ENCODE results near the gene NDOR1.

Gene NDOR1

GRCh38 chr9:137191691-137192447 is 13.6 kb upstream of the NDOR1 start:
- no peak overlapping the region for H3K27ac ChIP-seq (replicated peaks)
- no peak overlapping the region for H3K4me3 ChIP-seq (replicated peaks; ENCODE audit: insufficient read depth, low read length)
- no peak for TF ChIP-seq SPI1 (IDR thresholded peaks at IDR 0.05; ENCODE audit: borderline replicate concordance, low read depth)
- H3K27me3 ChIP-seq (ENCODE audit: insufficient read depth, poor library complexity, severe bottlenecking): no peaks in the 10 kb centered on the region
- DNase-seq (ENCODE audit: low read depth in 1 of 2, low spot score in 1 of 2): no peak

- no peaks in the 10 kb centered on the region for H3K27me3 ChIP-seq (ENCODE audit: insufficient read depth, poor library complexity, severe bottlenecking)
- H3K4me3 ChIP-seq (replicated peaks; ENCODE audit: insufficient read depth, low read length): no peak overlapping the region
- TF ChIP-seq GABPA (IDR thresholded peaks at IDR 0.05; ENCODE audit: low read depth) (no peak), SPI1 (IDR thresholded peaks at IDR 0.05; ENCODE audit: borderline replicate concordance, low read depth) (no peak), POLR2AphosphoS5 (IDR thresholded peaks at IDR 0.05; ENCODE audit: low read depth) (no peak), CTCF (IDR thresholded peaks at IDR 0.05; ENCODE audit: insufficient read depth, low read length) (no peak), REST (IDR thresholded peaks at IDR 0.05; ENCODE audit: insufficient replicate concordance, low read depth) (no peak)
- no peak overlapping the region for H3K27ac ChIP-seq (replicated peaks)
- DNase-seq (ENCODE audit: low read depth in 1 of 2, low spot score in 1 of 2): no peak
Measured at GRCh38 chr9:137192448-137192780, 13.1 kb upstream of the NDOR1 start.

DNA sequence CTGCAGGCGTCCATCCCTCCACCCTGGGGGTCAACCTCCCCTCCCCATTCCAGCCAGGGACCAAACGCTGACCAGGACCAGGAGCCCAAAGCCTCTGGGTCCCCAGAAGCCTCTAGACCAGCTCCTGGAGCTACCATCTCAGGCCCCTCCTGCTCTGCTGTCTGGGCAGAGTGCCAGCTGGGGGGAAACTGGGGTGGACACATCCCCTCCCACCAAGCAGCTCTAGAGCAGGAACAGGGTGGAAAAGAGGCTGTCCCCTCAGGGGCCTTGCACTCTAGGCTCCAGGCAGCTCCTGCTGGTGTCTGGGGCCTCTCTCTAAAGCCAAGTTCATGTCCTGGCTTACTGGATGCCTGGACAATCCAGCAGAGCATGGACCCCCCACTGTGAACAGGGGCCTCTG is 12.6 kb upstream of the NDOR1 start:
- H3K27ac ChIP-seq (replicated peaks): no peak overlapping the region
- H3K27me3 ChIP-seq (ENCODE audit: insufficient read depth, poor library complexity, severe bottlenecking): no peaks in the 10 kb centered on the region
- TF ChIP-seq POLR2AphosphoS5 (IDR thresholded peaks at IDR 0.05; ENCODE audit: low read depth) (no peak), CTCF (IDR thresholded peaks at IDR 0.05; ENCODE audit: insufficient read depth, low read length) (no peak), SPI1 (IDR thresholded peaks at IDR 0.05; ENCODE audit: borderline replicate concordance, low read depth) (no peak), GABPA (IDR thresholded peaks at IDR 0.05; ENCODE audit: low read depth) (no peak), REST (IDR thresholded peaks at IDR 0.05; ENCODE audit: insufficient replicate concordance, low read depth) (no peak)
- H3K4me3 ChIP-seq (replicated peaks; ENCODE audit: insufficient read depth, low read length): no peak overlapping the region
- no peak for DNase-seq (ENCODE audit: low read depth in 1 of 2, low spot score in 1 of 2)

DNA sequence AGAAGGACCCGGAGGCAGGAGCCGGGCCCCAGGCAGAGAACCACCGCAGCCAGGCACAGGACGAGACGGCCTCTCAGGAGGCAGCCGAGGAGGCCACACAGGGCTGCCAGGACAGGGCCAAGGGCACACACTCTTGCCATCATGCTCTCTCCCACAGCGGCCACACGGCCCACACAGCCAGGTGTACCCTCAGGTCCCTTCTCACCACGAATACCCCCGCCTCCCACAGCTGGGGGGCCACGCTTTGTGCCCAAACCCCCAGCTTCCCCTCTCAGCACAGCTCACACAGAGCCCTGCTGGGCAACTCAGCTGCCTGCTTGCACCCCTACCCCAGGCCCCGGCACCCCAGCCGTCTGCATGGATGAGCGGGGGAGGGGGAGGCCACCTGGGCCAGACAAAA is 11.7 kb upstream of the NDOR1 start:
- no peaks in the 10 kb centered on the region for H3K27me3 ChIP-seq (ENCODE audit: insufficient read depth, poor library complexity, severe bottlenecking)

GRCh38 chr9:137194388-137194787 is 11.1 kb upstream of the NDOR1 start:
- TF ChIP-seq POLR2AphosphoS5 (IDR thresholded peaks at IDR 0.05; ENCODE audit: low read depth) (no peak), CTCF (IDR thresholded peaks at IDR 0.05; ENCODE audit: insufficient read depth, low read length) (no peak), GABPA (IDR thresholded peaks at IDR 0.05; ENCODE audit: low read depth) (no peak), SPI1 (IDR thresholded peaks at IDR 0.05; ENCODE audit: borderline replicate concordance, low read depth) (no peak), REST (IDR thresholded peaks at IDR 0.05; ENCODE audit: insufficient replicate concordance, low read depth) (no peak)
- Histone ChIP-seq H3K27ac (replicated peaks) (no peak overlapping the region), H3K4me3 (replicated peaks; ENCODE audit: insufficient read depth, low read length) (no peak overlapping the region), H3K27me3 (ENCODE audit: insufficient read depth, poor library complexity, severe bottlenecking) (no peaks in the 10 kb centered on the region)
- no peak for DNase-seq (ENCODE audit: low read depth in 1 of 2, low spot score in 1 of 2)

More for the DNA sequence above, 11.7 kb upstream of the NDOR1 start:
- no peak for TF ChIP-seq POLR2AphosphoS5 (IDR thresholded peaks at IDR 0.05; ENCODE audit: low read depth)
- no peak overlapping the region for H3K27ac ChIP-seq (replicated peaks)
- no peak overlapping the region for H3K4me3 ChIP-seq (replicated peaks; ENCODE audit: insufficient read depth, low read length)
- DNase-seq (ENCODE audit: low read depth in 1 of 2, low spot score in 1 of 2): no peak

All from HL-60 (cell line).